ENCODE measurements around the gene PTN.
"Not testable (repeated sequence)": the region's sequence is repeated elsewhere in the genome, so short reads cannot be mapped to it uniquely, and the experiment has no call there.

The PTN gene

DNA sequence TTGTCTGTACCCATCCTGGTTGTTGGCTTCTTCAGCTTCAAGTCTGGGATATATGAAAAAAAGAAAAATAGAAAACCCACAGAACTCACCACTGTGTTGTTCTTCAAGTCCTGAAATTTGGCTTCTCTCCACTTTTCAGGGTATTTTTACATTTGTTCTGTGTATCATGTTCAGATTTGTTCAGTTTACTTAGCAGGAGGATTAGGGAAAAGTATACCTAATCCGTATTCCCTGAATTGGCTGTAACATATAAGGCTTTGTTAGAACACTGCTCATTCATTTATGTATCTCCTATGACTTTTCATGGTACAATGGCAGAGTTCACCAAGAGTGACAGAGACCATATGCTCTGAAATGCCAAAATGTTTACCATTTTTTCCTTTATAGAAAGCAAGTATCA is 146.9 kb downstream of the PTN start:
- no peaks in the 10 kb centered on the region for H3K9me3 ChIP-seq
- H3K27me3 ChIP-seq, result no peaks in the 10 kb centered on the region
- H3K4me1 ChIP-seq, result no peaks in the 10 kb centered on the region
- no peaks in the 10 kb centered on the region for H3K36me3 ChIP-seq
- H3K4me3 ChIP-seq (ENCODE audit: low read depth, low read length), result no peak overlapping the region
- no peak for DNase-seq
- TF ChIP-seq, protein P1, sequence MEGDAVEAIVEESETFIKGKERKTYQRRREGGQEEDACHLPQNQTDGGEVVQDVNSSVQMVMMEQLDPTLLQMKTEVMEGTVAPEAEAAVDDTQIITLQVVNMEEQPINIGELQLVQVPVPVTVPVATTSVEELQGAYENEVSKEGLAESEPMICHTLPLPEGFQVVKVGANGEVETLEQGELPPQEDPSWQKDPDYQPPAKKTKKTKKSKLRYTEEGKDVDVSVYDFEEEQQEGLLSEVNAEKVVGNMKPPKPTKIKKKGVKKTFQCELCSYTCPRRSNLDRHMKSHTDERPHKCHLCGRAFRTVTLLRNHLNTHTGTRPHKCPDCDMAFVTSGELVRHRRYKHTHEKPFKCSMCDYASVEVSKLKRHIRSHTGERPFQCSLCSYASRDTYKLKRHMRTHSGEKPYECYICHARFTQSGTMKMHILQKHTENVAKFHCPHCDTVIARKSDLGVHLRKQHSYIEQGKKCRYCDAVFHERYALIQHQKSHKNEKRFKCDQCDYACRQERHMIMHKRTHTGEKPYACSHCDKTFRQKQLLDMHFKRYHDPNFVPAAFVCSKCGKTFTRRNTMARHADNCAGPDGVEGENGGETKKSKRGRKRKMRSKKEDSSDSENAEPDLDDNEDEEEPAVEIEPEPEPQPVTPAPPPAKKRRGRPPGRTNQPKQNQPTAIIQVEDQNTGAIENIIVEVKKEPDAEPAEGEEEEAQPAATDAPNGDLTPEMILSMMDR (IDR thresholded peaks at IDR 0.05; ENCODE audit: low read depth, low read length), result no peak

DNA sequence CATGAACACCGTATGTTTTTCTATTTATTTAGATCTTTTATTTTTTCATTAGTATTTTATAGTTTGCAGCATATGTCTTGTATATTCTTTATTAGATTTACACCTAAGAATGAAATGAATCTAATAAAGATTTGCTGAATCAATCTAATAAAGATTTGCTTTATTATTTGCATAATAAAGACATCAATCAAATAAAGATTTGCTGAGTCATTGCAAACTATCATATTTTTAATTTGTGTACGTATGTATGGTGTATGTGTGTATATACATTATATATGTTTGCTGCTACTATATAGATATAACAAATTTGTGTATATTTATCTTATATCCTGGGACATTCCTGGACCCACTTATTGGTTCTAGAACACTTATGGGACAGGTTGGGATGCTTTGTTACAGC is 147.5 kb downstream of the PTN start:
- no peaks in the 10 kb centered on the region for H3K9me3 ChIP-seq

DNA sequence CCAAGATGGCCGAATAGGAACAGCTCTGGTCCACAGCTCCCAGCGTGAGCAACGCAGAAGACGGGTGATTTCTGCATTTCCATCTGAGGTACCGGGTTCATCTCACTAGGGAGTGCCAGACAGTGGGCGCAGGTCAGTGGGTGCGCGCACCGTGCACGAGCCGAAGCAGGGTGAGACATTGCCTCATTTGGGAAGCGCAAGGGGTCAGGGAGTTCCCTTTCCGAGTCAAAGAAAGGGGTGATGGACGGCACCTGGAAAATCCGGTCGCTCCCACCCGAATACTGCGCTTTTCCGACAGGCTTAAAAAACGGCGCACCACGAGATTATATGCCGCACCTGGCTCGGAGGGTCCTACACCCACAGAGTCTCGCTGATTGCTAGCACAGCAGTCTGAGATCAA is 161.9 kb downstream of the PTN start:
- H3K27me3 ChIP-seq; DNase-seq; H3K4me1 ChIP-seq; H3K4me3 ChIP-seq (ENCODE audit: low read depth, low read length); H3K9me3 ChIP-seq; H3K36me3 ChIP-seq: not testable (repeated sequence)

More for the DNA sequence above, 147.5 kb downstream of the PTN start:
- no peak for DNase-seq
- Histone ChIP-seq H3K4me1 (no peaks in the 10 kb centered on the region), H3K27me3 (no peaks in the 10 kb centered on the region), H3K36me3 (no peaks in the 10 kb centered on the region), H3K4me3 (ENCODE audit: low read depth, low read length) (no peak overlapping the region)
- TF ChIP-seq, protein P1 (IDR thresholded peaks at IDR 0.05; ENCODE audit: low read depth, low read length), result no peak
